ENCODE results near the gene CYP46A1.

The CYP46A1 gene

GRCh38 chr14:99747582-99748330 is 63.7 kb downstream of the CYP46A1 start:
- DNase-seq = no peak

DNA sequence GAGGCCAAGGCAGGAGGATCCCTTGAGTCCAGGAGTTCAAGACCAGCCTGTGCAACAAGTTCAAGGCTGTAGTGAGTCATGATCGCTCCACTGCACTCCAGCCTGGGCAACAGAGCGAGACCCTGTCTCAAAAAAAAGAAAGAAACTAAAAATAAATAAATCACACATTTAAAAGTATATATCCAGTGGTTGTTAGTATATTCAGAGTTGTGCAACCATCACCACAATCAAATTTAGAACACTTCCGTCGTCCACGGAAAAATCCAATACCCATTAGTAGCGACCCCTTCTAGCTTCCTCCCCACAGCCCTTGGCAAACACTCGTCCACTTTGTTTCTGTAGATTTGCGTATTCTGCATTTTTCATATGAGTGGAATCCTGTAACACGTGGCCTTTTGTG is 64.4 kb downstream of the CYP46A1 start:
- no peak for DNase-seq

- no peak for DNase-seq
Observed at GRCh38 chr14:99749142-99749541, 65.0 kb downstream of the CYP46A1 start.

DNA sequence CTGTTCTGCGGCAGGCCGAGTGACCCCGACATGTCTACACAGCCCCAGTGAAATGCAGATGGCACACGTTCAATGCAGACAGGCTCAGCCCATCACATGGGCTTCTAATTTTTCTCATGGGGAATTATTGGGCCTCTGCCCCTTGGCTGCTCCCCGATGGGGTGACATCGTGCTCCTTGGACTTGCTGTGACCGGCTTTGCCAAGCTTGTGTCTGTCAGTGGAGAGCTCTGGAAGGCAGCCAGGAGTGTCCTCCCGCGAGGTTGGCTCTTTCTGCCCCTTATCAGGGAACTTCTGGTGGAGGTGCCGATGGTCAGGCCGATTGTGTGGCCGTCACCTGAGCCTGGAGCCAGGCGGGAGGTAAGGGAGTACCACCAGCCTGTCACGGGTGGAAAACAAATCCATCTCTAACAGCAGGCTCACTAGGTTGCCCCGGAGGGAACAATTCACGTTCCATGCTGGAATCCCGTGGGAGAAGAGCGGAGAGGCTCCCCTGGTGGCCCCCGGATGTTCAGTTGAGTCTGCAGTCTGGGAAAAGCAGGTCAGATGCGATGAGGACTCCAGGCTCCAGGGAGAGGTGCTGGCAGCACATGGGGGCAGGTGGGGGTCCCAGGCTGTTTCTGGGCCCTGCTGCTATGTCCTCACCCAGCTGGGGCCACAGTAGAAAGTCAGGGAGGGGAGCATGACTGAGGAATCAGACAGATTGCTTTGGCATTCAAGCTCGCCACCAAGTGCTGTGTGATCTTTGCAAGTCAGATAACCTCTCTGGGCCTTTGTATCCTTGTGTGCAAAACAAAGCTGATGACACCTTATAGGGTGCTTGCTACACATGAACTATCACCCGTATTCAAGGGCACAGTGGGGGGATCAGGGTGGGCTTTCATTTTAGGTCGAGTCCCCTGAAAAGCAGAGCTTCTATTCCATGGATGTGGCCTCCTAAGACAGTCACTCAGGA is 65.9 kb downstream of the CYP46A1 start:
- no peak for DNase-seq

DNA sequence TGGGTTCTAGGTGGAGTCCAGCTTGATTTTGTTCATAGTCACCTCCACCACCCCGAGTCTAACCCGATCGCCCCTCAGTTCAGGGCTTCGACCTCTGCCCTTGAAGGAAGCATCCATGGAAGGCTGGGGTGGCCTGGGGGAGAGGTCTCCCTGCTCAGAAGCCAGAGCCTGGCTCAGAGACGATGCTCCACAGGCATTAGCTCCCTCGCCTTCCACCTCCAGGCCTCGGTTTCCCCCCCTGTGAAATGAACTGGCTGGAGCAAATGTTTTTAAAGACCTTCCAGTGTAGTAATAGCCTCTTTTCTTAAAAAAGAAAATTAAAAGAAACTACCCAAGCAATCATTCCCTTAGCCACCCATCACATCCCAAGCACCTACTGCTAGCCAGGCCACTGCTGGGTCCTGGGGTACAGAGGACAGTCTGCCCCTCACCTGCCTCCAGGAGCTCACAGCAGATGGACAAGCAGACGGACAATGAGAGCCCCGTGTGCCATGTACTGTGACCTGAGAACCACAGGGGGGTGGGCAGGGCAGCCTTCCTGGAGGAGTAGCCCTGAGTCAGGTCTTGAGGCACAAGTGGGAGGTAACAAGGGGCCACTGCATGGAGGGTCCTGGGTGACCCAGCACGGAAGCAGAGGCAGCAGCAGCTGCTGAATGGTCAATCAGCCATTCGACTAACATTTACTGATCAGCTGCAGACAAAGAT is 66.8 kb downstream of the CYP46A1 start:
- DNase-seq = no peak

- no peak for DNase-seq
Observed at GRCh38 chr14:99751539-99752485, 67.7 kb downstream of the CYP46A1 start.

DNA sequence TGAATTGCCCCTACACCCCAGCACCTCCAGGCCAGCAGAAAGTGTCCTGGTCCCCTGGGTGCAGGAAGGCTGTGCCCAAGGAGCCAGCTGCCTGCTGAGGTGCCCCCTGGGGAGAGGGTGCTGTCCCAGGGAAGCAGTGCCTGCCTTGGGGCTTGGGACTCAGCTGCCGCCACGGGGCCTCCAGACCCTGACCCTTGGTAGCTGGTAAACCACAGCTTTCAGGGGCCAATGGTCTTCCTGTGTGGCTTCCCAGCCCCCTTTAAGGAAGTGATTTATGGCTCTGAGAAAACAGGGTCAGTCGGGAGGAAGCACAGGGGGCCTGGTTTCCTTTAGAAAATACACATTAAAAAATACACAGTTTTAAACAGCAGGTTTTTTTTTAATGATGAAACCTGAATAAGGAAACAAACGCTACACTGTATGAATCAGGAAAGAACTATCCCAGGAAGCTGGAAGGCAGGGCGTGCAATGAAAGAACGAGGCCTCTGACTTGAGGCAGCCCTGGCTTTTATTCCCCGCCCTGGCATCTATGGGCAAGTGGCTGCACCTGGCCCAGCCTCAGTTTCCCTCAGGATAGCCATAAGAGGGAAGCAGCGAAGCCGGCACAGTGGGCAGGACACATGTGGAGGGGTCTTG is 68.5 kb downstream of the CYP46A1 start:
- no peak for DNase-seq

GRCh38 chr14:99753225-99754140 is 69.4 kb downstream of the CYP46A1 start:
- no peak for DNase-seq

DNA sequence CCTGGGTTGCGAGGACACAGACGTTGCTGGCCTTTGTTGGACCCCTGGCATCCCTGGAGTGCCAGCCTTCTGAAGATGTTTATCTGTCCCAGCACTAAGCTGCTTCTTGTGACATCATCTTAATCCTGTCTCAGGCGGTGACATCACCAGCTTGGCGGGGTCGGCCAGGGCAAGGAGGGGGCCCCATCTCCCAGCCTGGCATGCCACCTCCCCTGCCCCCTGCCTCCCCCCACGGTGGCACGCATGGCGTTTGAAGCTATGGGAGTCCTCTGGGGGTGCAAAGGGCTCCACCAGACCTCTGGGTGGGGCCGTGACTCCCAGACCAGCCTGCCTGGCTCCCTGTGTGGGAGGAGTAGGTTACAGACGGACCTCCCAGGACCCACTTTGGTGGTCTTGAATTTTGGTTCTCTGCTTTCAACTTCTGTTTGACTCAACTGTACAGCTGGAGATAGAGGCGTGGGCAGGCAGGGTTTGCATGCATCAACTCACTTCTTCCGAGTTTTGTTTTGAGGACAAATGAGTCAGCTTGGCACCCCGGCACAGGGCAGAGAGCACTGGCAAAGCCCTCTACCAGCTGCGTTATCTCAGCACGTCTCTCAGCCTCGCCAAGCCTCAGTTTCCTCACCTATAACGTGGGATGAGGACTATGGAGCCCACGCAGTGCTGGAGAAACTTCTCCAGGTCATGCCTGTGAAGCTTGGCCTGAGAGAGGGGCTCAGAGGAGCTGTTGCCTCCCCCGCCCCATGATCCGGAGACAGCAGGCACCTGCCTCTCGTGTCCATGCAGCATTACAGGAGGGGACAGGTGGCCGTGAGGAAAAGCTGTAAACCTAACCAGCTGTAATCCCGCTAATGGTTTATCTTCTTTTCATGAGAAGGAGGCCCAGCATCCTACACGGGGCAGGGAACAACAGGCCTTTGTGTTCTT is 70.3 kb downstream of the CYP46A1 start:
- no peak for DNase-seq

- no peak for DNase-seq
Observed at GRCh38 chr14:99755068-99755405, 70.9 kb downstream of the CYP46A1 start.

- DNase-seq = peak; percentile 75
Observed at GRCh38 chr14:99755629-99756603, 71.8 kb downstream of the CYP46A1 start.

- DNase-seq = no peak
Observed at GRCh38 chr14:99756796-99757195, 72.7 kb downstream of the CYP46A1 start.

GRCh38 chr14:99757331-99758070 is 73.4 kb downstream of the CYP46A1 start:
- DNase-seq = no peak

GRCh38 chr14:99758121-99758821 is 74.2 kb downstream of the CYP46A1 start:
- DNase-seq = no peak

DNA sequence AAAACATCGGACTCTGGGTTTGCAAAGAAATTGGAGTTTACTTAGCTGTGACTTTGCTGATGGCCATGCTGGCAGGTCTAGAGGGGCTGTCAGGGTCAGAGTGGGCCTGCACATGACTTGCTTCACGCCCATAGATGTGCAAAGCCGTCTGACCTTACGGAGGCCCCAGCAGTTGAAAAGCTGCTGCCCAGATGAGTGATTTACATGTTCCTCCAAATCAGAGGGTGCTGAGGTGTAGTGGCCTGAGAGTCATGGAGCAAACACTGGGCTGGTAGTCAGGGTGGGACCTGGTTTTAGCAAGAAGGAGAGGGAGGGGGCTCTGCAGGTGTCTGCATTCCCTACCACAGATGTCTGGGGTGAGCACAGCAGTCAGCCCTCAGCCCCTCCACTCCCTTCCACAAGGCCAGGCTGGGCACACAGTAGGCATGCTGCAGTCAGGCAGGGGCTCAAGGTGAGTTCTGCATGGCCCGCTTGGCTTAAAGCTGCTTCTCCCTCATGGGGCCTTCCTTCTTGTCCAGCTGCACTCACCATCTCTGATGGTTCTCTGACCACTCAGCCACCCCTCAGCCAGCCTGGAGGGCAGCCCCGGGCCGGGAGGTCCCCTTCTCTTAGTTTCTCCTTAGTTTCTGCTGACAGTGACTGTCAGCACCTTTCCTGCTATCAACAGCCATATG is 74.9 kb downstream of the CYP46A1 start:
- no peak for DNase-seq

- no peak for DNase-seq
Observed at GRCh38 chr14:99759546-99759925, 75.4 kb downstream of the CYP46A1 start.

All from left hindlimb (tissue), 1 donor.